WERI-Rb-1 (cell line): ENCODE data around the gene MTMR1.

ENCODE experiments used
- DNase-seq: peaks from one replicate; pipeline ENCODE4 v3.0.0-alpha.2; 2020
- H3K27ac ChIP-seq: fragments of 250-450 bp; sonication (Bioruptor Pico); 2 replicates; pipeline ENCODE4 v1.5.1; 2020; ENCODE audit warnings: mild to moderate bottlenecking, moderate library complexity
- H3K27me3 ChIP-seq: fragments of 250-450 bp; sonication (Bioruptor Pico); 2 replicates; pipeline ENCODE4 v1.5.1; 2021; ENCODE audit warnings: mild to moderate bottlenecking, low read depth, moderate library complexity; ENCODE audit not compliant: insufficient read depth, severe bottlenecking
- H3K36me3 ChIP-seq: fragments of 250-450 bp; sonication (Bioruptor Pico); 2 replicates; pipeline ENCODE4 v1.5.1; 2020; ENCODE audit warnings: mild to moderate bottlenecking, moderate library complexity
- H3K4me3 ChIP-seq: 2 replicates; pipeline ENCODE4 v1.5.1; 2011; ENCODE audit warnings: low read depth, mild to moderate bottlenecking, control low read depth, low read length
- H3K9me3 ChIP-seq: fragments of 250-450 bp; sonication (Bioruptor Pico); 2 replicates; pipeline ENCODE4 v1.5.1; 2021; ENCODE audit warnings: mild to moderate bottlenecking, moderate library complexity; ENCODE audit not compliant: severe bottlenecking
- TF ChIP-seq, protein P1 (sequence below): IDR thresholded peaks from 2 replicates; pipeline ENCODE4 v1.5.1; 2011; ENCODE audit warnings: low read depth, mild to moderate bottlenecking, control low read depth, inconsistent platforms, low read length

The MTMR1 gene

DNA sequence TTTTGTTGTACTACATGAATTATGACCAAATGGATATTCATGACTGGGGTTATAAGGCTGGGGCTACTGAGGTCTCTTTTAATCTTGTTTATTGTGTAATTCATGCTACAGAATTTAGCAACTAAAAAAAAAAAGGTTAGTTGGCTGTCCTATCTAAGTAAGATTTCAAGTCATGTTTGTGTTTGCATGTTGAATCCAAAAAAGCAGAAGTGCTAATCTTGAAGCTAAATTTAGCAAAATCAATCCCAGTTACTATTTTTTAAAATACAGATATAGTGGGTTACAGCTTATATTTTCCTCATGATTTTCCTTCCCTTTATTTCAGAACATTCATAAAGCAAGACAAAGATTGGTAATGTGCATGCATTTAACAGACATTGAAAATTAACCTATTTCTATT, 19.4 kb downstream of the MTMR1 start:
- peaks cover 5% of the 10 kb centered on the region for H3K36me3 ChIP-seq
- H3K9me3 ChIP-seq = no peaks in the 10 kb centered on the region

DNA sequence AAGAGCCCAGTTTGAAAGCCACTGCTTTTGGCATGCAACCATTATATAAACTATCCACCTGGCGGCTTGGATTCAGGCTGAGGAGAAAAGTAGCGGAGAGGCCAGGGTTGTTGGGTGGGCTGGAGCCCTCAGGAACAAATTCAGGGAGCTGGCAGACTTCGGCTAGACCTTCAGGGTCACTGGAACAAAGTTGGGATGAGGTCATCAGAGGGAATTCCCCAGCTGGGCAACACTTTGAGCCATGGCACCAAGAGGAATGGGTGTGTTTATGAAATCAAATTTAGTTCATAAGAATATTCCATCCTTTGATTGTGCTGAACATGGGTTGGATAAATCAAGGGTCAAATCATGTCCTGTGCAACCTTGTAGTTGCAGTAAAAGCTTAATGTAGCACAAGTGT, 22.0 kb downstream of the MTMR1 start:
- no peak for DNase-seq
- H3K36me3 ChIP-seq = no peaks in the 10 kb centered on the region
- TF ChIP-seq, protein P1, sequence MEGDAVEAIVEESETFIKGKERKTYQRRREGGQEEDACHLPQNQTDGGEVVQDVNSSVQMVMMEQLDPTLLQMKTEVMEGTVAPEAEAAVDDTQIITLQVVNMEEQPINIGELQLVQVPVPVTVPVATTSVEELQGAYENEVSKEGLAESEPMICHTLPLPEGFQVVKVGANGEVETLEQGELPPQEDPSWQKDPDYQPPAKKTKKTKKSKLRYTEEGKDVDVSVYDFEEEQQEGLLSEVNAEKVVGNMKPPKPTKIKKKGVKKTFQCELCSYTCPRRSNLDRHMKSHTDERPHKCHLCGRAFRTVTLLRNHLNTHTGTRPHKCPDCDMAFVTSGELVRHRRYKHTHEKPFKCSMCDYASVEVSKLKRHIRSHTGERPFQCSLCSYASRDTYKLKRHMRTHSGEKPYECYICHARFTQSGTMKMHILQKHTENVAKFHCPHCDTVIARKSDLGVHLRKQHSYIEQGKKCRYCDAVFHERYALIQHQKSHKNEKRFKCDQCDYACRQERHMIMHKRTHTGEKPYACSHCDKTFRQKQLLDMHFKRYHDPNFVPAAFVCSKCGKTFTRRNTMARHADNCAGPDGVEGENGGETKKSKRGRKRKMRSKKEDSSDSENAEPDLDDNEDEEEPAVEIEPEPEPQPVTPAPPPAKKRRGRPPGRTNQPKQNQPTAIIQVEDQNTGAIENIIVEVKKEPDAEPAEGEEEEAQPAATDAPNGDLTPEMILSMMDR = no peak
- no peak overlapping the region for H3K4me3 ChIP-seq
- no peaks in the 10 kb centered on the region for H3K9me3 ChIP-seq
- no peak overlapping the region for H3K27ac ChIP-seq
- no peaks in the 10 kb centered on the region for H3K27me3 ChIP-seq

More for the DNA sequence above, 19.4 kb downstream of the MTMR1 start:
- no peak overlapping the region for H3K27ac ChIP-seq
- TF ChIP-seq, protein P1 = no peak
- DNase-seq = no peak
- H3K4me3 ChIP-seq = no peak overlapping the region
- H3K27me3 ChIP-seq = no peaks in the 10 kb centered on the region

DNA sequence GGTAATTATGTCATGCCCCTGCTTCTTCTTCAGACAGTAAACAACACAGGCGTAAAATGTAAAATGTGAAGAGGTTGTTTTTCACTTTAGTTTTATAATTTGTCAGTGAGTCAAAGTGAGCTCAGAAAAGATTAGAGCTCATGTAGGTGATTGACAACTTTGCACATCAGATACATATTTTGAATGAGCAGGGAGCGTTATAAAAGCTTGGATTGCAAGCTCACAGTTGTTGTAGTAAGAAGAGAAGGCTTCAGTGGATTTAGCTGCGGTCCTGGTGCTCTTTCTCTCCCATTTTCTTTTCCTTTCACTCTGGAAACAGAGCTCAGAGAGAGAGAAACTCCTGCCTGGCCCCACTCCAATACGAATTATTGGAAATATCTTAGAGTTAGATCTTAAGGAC, 26.4 kb downstream of the MTMR1 start:
- no peak for DNase-seq
- no peaks in the 10 kb centered on the region for H3K9me3 ChIP-seq
- H3K36me3 ChIP-seq = no peaks in the 10 kb centered on the region
- H3K4me3 ChIP-seq = no peak overlapping the region
- H3K27me3 ChIP-seq = peaks cover 3% of the 10 kb centered on the region
- no peak overlapping the region for H3K27ac ChIP-seq
- TF ChIP-seq, protein P1 = no peak

DNA sequence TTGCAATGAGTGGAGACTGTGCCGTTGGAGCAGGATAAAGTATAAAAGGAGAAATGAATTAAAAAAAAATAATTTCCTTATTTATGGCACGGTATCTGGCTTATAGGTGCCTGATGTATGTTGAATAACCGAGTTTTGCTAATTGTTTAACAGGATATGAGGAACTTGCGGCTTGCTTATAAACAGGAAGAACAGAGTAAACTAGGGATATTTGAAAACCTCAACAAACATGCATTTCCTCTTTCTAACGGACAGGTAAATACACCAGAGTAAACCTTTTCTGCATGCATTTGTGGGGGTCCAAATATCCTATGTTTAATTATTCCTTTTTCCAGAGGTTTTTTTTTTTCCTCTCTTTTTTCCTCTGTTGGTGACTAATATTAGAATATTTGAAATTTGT, 36.8 kb downstream of the MTMR1 start:
- DNase-seq = no peak
- Histone ChIP-seq H3K27me3 (peaks cover 2% of the 10 kb centered on the region), H3K36me3 (peaks cover 42% of the 10 kb centered on the region), H3K4me3 (no peak overlapping the region), H3K27ac (no peak overlapping the region), H3K9me3 (no peaks in the 10 kb centered on the region)
- TF ChIP-seq, protein P1 = no peak

DNA sequence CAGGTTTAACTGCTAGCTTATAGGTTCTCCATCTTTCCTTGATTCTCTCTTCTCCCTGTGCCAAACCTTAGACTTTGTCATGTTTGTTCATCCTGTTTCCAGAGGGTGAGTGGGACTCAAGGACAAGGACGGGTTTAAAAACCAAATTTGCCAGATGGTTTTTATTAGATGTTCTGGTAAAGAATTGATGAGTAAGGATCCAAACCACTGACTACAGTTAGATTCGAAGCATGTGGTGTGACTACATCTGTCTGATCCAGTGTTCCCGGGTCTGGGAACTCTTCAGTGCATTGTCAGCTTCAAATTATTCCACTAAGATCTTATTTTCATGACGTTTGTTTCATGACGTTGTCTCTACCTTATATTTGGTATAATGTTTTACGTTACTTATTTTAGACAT, 37.5 kb downstream of the MTMR1 start:
- Histone ChIP-seq H3K4me3 (no peak overlapping the region), H3K9me3 (no peaks in the 10 kb centered on the region), H3K36me3 (peaks cover 49% of the 10 kb centered on the region), H3K27me3 (peaks cover 2% of the 10 kb centered on the region), H3K27ac (no peak overlapping the region)
- TF ChIP-seq, protein P1 = no peak
- no peak for DNase-seq

DNA sequence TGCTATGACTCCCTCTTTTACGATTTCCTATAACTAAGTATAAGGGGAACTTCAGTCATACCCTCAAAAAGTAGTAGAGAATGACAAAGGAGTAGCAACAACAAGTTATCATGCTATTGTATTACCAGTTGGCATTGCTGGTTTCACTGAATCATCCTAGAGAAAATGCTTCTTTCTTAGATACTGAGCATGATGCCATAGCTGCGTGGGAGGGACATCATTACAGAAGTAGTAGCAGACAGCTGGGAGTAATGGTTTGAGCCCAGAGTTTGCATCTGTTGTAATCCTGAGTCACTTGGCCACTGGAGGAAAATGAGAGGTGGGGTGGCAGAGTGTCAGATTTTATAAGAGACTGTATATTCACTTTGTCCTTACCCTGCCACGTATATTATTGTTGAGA, 38.6 kb downstream of the MTMR1 start:
- peaks cover 2% of the 10 kb centered on the region for H3K27me3 ChIP-seq
- H3K4me3 ChIP-seq = no peak overlapping the region
- H3K36me3 ChIP-seq = peaks cover 58% of the 10 kb centered on the region
- TF ChIP-seq, protein P1 = no peak
- H3K9me3 ChIP-seq = no peaks in the 10 kb centered on the region
- DNase-seq = no peak
- H3K27ac ChIP-seq = no peak overlapping the region
